ENCODE measurements around the gene NFRKB.

DNA sequence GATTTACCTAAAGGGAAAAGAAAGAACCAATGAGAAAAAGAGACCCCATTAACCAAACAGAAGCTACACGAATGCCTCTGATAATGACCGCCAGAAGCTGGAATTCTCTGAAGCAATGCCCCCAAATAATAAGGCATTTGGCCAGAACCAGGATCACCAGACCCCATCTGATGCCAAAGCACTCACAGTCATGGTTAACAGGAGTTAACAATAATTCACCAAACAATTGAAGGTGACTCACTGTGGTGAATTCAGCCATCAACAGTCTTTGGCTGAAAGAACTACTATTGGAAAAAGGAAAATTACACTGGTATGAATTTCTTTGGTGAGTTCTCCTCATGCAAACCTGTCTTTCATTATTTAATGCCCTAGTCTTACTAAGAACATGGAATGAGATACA is 21.9 kb upstream of the NFRKB start:
- no peak for TF ChIP-seq GABPA (IDR thresholded peaks at IDR 0.05; ENCODE audit: low read depth)
- no peak for TF ChIP-seq CTCF (IDR thresholded peaks at IDR 0.05; ENCODE audit: insufficient read depth, low read length)
- TF ChIP-seq POLR2AphosphoS5 (IDR thresholded peaks at IDR 0.05; ENCODE audit: low read depth): no peak
- TF ChIP-seq, protein P1, sequence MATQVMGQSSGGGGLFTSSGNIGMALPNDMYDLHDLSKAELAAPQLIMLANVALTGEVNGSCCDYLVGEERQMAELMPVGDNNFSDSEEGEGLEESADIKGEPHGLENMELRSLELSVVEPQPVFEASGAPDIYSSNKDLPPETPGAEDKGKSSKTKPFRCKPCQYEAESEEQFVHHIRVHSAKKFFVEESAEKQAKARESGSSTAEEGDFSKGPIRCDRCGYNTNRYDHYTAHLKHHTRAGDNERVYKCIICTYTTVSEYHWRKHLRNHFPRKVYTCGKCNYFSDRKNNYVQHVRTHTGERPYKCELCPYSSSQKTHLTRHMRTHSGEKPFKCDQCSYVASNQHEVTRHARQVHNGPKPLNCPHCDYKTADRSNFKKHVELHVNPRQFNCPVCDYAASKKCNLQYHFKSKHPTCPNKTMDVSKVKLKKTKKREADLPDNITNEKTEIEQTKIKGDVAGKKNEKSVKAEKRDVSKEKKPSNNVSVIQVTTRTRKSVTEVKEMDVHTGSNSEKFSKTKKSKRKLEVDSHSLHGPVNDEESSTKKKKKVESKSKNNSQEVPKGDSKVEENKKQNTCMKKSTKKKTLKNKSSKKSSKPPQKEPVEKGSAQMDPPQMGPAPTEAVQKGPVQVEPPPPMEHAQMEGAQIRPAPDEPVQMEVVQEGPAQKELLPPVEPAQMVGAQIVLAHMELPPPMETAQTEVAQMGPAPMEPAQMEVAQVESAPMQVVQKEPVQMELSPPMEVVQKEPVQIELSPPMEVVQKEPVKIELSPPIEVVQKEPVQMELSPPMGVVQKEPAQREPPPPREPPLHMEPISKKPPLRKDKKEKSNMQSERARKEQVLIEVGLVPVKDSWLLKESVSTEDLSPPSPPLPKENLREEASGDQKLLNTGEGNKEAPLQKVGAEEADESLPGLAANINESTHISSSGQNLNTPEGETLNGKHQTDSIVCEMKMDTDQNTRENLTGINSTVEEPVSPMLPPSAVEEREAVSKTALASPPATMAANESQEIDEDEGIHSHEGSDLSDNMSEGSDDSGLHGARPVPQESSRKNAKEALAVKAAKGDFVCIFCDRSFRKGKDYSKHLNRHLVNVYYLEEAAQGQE (IDR thresholded peaks at IDR 0.05; ENCODE audit: insufficient replicate concordance, low read depth): no peak
- TF ChIP-seq SPI1 (IDR thresholded peaks at IDR 0.05; ENCODE audit: borderline replicate concordance, low read depth): no peak
